ENCODE measurements around the gene PBX4.
"Not testable (repeated sequence)": the region's sequence is repeated elsewhere in the genome, so short reads cannot be mapped to it uniquely, and the experiment has no call there.

PBX4 gene

GRCh38 chr19:19613506-19613905, 5.0 kb downstream of the PBX4 start:
- Histone ChIP-seq H3K79me2 (ENCODE audit: insufficient read depth, low read length) (no peaks in the 10 kb centered on the region), H2AFZ (ENCODE audit: low read length) (no peak overlapping the region), H3K4me2 (ENCODE audit: low read length) (no peak overlapping the region), H3K9ac (ENCODE audit: low read length) (no peak overlapping the region), H4K20me1 (ENCODE audit: insufficient read depth, low read length) (no peaks in the 10 kb centered on the region), H3K4me3 (ENCODE audit: low read depth, low read length, poor library complexity, severe bottlenecking) (no peak overlapping the region), H3K4me1 (ENCODE audit: insufficient read depth, low read length, severe bottlenecking) (peaks cover 20% of the 10 kb centered on the region), H3K9me2 (ENCODE audit: low read depth, low read length) (no peaks in the 10 kb centered on the region), H3K27ac (ENCODE audit: low read depth, low read length, poor library complexity, severe bottlenecking) (no peak overlapping the region), H3K36me3 (ENCODE audit: insufficient read depth, low read length) (no peaks in the 10 kb centered on the region; the same call in 1 of the 2 replicates), H3K9me3 (ENCODE audit: low read length) (no peaks in the 10 kb centered on the region), H3F3A (ENCODE audit: insufficient read depth, low read length) (no peaks in the 10 kb centered on the region), H3K27me3 (ENCODE audit: insufficient read depth, low read length) (no peaks in the 10 kb centered on the region)
- TF ChIP-seq CTCF (IDR thresholded peaks at IDR 0.05; ENCODE audit: low read length) (no peak), EZH2 (IDR thresholded peaks at IDR 0.05; ENCODE audit: borderline replicate concordance, low read length) (no peak)

GRCh38 chr19:19610376-19611202, 7.9 kb downstream of the PBX4 start:
- H3K79me2 ChIP-seq (ENCODE audit: insufficient read depth, low read length) = no peaks in the 10 kb centered on the region
- TF ChIP-seq CTCF (IDR thresholded peaks at IDR 0.05; ENCODE audit: low read length) (no peak), EZH2 (IDR thresholded peaks at IDR 0.05; ENCODE audit: borderline replicate concordance, low read length) (no peak)
- no peak overlapping the region for H3K4me2 ChIP-seq (ENCODE audit: low read length)
- H3K27me3 ChIP-seq (ENCODE audit: insufficient read depth, low read length) = no peaks in the 10 kb centered on the region
- H3K27ac ChIP-seq (ENCODE audit: low read depth, low read length, poor library complexity, severe bottlenecking) = no peak overlapping the region
- no peak overlapping the region for H3K4me3 ChIP-seq (ENCODE audit: low read depth, low read length, poor library complexity, severe bottlenecking)
- no peaks in the 10 kb centered on the region for H3K9me3 ChIP-seq (ENCODE audit: low read length)
- H3F3A ChIP-seq (ENCODE audit: insufficient read depth, low read length) = no peaks in the 10 kb centered on the region
- H4K20me1 ChIP-seq (ENCODE audit: insufficient read depth, low read length) = no peaks in the 10 kb centered on the region
- H3K9me2 ChIP-seq (ENCODE audit: low read depth, low read length) = no peaks in the 10 kb centered on the region
- H3K9ac ChIP-seq (ENCODE audit: low read length) = no peak overlapping the region
- no peak overlapping the region for H2AFZ ChIP-seq (ENCODE audit: low read length)
- H3K36me3 ChIP-seq (ENCODE audit: insufficient read depth, low read length) = peaks cover 14% of the 10 kb centered on the region; the same call in 1 of the 2 replicates
- peaks cover 14% of the 10 kb centered on the region for H3K4me1 ChIP-seq (ENCODE audit: insufficient read depth, low read length, severe bottlenecking)

GRCh38 chr19:19606686-19607085, 11.8 kb downstream of the PBX4 start:
- H3K27ac ChIP-seq (ENCODE audit: low read depth, low read length, poor library complexity, severe bottlenecking); H4K20me1 ChIP-seq (ENCODE audit: insufficient read depth, low read length); H3K4me2 ChIP-seq (ENCODE audit: low read length); H3K9me3 ChIP-seq (ENCODE audit: low read length); H3K4me3 ChIP-seq (ENCODE audit: low read depth, low read length, poor library complexity, severe bottlenecking); H3K9ac ChIP-seq (ENCODE audit: low read length); H3K9me2 ChIP-seq (ENCODE audit: low read depth, low read length); H3K27me3 ChIP-seq (ENCODE audit: insufficient read depth, low read length); H2AFZ ChIP-seq (ENCODE audit: low read length); H3F3A ChIP-seq (ENCODE audit: insufficient read depth, low read length); H3K79me2 ChIP-seq (ENCODE audit: insufficient read depth, low read length): not testable (repeated sequence)
- H3K36me3 ChIP-seq (ENCODE audit: insufficient read depth, low read length) = peaks cover 14% of the 10 kb centered on the region; the same call in 1 of the 2 replicates
- H3K4me1 ChIP-seq (ENCODE audit: insufficient read depth, low read length, severe bottlenecking) = peaks cover 31% of the 10 kb centered on the region

- Histone ChIP-seq H3K4me3 (ENCODE audit: low read depth, low read length, poor library complexity, severe bottlenecking) (no peak overlapping the region), H3K9me3 (ENCODE audit: low read length) (no peaks in the 10 kb centered on the region), H3K4me1 (ENCODE audit: insufficient read depth, low read length, severe bottlenecking) (peaks cover 38% of the 10 kb centered on the region), H3F3A (ENCODE audit: insufficient read depth, low read length) (no peaks in the 10 kb centered on the region), H2AFZ (ENCODE audit: low read length) (no peak overlapping the region), H3K9ac (ENCODE audit: low read length) (no peak overlapping the region), H3K4me2 (ENCODE audit: low read length) (no peak overlapping the region), H4K20me1 (ENCODE audit: insufficient read depth, low read length) (no peaks in the 10 kb centered on the region), H3K9me2 (ENCODE audit: low read depth, low read length) (no peaks in the 10 kb centered on the region), H3K36me3 (ENCODE audit: insufficient read depth, low read length) (peaks cover 14% of the 10 kb centered on the region; the same call in 1 of the 2 replicates), H3K27me3 (ENCODE audit: insufficient read depth, low read length) (no peaks in the 10 kb centered on the region), H3K27ac (ENCODE audit: low read depth, low read length, poor library complexity, severe bottlenecking) (no peak overlapping the region), H3K79me2 (ENCODE audit: insufficient read depth, low read length) (no peaks in the 10 kb centered on the region)
- TF ChIP-seq CTCF (IDR thresholded peaks at IDR 0.05; ENCODE audit: low read length) (no peak), EZH2 (IDR thresholded peaks at IDR 0.05; ENCODE audit: borderline replicate concordance, low read length) (no peak)
Observed at GRCh38 chr19:19606021-19606420, 12.5 kb downstream of the PBX4 start.

Measured in OCI-LY1 (cell line).